GM12865 (cell line): ENCODE measurements around the gene PCOLCE2.

Source experiments
- DNase-seq: peaks from one replicate; pipeline ENCODE4 v3.0.0; 2010; ENCODE audit warnings: low read depth
- H3K4me3 ChIP-seq: 2 replicates; pipeline ENCODE4 v1.5.1; 2011; ENCODE audit warnings: mild to moderate bottlenecking, low read depth, low read length, control low read depth
- CTCF ChIP-seq: IDR thresholded peaks from 2 replicates; pipeline ENCODE4 v1.5.1; 2011; ENCODE audit warnings: low read length, control low read depth, low read depth, inconsistent platforms; ENCODE audit not compliant: insufficient read depth; ENCODE audit errors: missing control alignments

Gene PCOLCE2

DNA sequence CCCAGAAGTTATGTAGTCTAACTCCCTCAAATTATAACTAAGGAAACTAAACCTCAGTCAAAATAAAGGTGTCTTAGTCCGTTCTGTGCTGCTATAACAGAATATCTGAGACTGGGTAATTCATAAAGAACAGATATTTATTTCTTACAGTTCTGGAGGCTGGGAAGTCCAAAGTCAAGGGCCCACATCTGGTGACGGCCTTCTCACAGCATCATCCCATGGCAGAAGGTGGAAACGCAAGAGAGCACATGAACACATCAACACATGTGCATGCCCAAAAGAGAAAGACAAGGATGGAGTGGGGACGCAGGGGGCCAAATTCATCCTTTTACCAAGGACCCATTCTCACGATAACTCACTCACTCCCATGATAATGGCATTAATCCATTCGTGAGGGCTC lies 73.1 kb downstream of the PCOLCE2 start:
- DNase-seq, result no peak
- no peak overlapping the region for H3K4me3 ChIP-seq
- TF ChIP-seq CTCF, result no peak

DNA sequence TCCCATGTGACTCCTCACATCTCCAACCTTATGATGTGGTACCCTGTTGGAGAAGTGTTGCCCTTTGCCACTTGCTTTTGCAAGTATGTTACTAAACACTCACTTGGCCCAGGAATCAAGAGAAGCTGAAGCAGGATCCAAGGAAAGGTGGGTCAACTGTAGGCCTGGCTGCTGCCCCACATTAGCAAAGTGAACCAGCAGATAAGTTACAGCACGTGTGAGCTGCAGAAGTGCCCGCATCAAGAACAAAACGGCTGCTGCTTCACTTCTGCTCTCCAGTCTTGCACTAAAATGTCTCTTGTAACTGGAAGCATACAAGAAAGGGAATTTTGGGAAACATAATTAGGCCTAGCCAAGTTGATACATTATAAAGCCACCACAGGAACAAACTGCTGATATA lies 79.6 kb downstream of the PCOLCE2 start:
- no peak overlapping the region for H3K4me3 ChIP-seq
- TF ChIP-seq CTCF, result no peak
- DNase-seq, result no peak

GRCh38 chr3:142808103-142808917 lies 80.6 kb downstream of the PCOLCE2 start:
- no peak for TF ChIP-seq CTCF
- DNase-seq, result no peak
- no peak overlapping the region for H3K4me3 ChIP-seq

GRCh38 chr3:142802891-142803290 lies 86.0 kb downstream of the PCOLCE2 start:
- TF ChIP-seq CTCF, result no peak
- DNase-seq, result no peak
- H3K4me3 ChIP-seq, result no peak overlapping the region

GRCh38 chr3:142801746-142802145 lies 87.1 kb downstream of the PCOLCE2 start:
- no peak for TF ChIP-seq CTCF
- H3K4me3 ChIP-seq, result no peak overlapping the region
- DNase-seq, result no peak

DNA sequence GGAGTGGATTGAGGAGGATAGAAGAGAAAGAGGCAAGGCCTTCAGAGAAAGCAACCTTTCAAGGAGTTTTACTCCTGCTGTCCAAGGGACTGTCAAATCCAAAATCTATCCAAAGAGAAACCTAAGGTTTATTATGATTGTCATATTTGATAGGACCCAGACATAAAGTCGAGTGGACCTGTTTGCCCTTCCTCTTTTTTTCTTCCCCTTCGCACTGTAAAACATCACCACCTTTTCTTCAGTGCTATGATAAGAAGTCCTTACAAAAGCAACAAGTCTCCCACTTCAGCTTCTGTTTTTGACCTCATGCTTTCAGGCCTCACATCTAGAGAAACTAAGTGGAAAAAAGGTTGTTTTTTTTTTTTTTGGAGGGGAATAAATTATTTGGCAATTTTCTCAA lies 92.1 kb downstream of the PCOLCE2 start:
- TF ChIP-seq CTCF, result no peak
- no peak overlapping the region for H3K4me3 ChIP-seq
- DNase-seq, result no peak

DNA sequence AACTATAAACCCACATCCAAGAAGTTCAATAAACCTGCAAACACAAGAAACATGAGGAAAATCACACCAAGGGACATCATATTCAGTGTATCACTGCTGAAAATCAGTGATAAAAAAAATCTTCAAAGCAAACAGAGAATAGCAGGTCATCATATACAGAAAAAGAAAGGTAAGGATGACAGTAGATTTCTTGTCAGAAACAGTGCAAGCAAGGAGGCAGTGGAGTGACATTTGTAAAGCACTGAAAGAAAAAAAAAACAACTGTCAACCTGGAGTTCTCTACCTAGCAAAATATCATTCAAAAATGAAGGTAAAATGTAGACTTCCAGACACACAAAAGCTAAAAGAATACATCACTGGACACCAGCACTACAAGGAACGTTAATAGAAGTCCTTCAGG lies 93.6 kb downstream of the PCOLCE2 start:
- H3K4me3 ChIP-seq, result no peak overlapping the region
- DNase-seq, result no peak
- TF ChIP-seq CTCF, result no peak
